ENCODE measurements around the gene RASA4. TPM values are rescaled to one million over a fixed set of nuclear protein-coding genes. Genes with fewer than 3 reads are reported as not detected.
"Not testable (repeated sequence)": the region's sequence is repeated elsewhere in the genome, so short reads cannot be mapped to it uniquely, and the experiment has no call there.

RASA4 gene
- total RNA-seq, 2 experiments from 2014 or later: 20.3 to 52.4 TPM

GRCh38 chr7:102550808-102551422 is 65.6 kb downstream of the RASA4 start, which contains the start of gene SPDYE2:
Gene SPDYE2, plus strand, starts transcription at chr7:102551226. Its CDS starts 2,030 bp downstream, at chr7:102553256.
- H3K4me1 ChIP-seq (ENCODE audit: insufficient read depth, low read length, poor library complexity, severe bottlenecking); H3K4me3 ChIP-seq (ENCODE audit: low read depth, low read length, poor library complexity, severe bottlenecking); DNase-seq (ENCODE audit: low spot score); POLR2A ChIA-PET; H3K4me2 ChIP-seq (ENCODE audit: low read length); BruUV-seq (replicated peaks); H3K9me2 ChIP-seq (ENCODE audit: insufficient read depth, low read length); H2AFZ ChIP-seq (ENCODE audit: low read length); CTCF ChIA-PET (ENCODE audit: unreplicated experiment); H4K20me1 ChIP-seq (ENCODE audit: insufficient read depth, low read length); intact Hi-C loops (cut with micrococcal nuclease; ENCODE audit: unreplicated experiment); H3K27ac ChIP-seq (ENCODE audit: low read depth, low read length, poor library complexity, severe bottlenecking); H3K79me2 ChIP-seq (ENCODE audit: insufficient read depth, low read depth, low read length); H3K9me3 ChIP-seq (ENCODE audit: low read length); H3K36me3 ChIP-seq (ENCODE audit: insufficient read depth, low read length): not testable (repeated sequence)

DNA sequence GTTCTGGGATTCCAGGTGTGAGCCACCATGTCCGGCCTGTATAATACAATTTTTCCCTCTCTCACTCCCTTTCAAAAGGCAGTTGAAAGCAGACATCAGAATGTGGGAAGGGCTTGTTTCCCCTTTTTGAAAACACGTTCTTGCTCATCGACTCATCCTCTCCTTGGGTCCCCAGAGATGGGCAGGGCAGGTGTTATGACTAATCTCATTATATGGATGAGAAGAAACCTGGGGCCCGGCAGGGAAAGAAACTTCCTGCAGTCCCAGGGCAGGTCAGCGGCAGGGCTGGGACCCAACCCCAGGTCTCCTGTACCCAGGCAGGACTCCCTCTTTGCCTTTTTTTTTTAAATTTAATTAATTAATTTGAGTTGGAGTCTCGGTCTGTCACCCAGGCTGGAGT is 70.2 kb downstream of the RASA4 start:
- H3K79me2 ChIP-seq (ENCODE audit: insufficient read depth, low read depth, low read length); H3K9me3 ChIP-seq (ENCODE audit: low read length); CTCF ChIA-PET (ENCODE audit: unreplicated experiment); intact Hi-C loops (cut with micrococcal nuclease; ENCODE audit: unreplicated experiment); H4K20me1 ChIP-seq (ENCODE audit: insufficient read depth, low read length); H3K36me3 ChIP-seq (ENCODE audit: insufficient read depth, low read length); H3K27ac ChIP-seq (ENCODE audit: low read depth, low read length, poor library complexity, severe bottlenecking); H3K9me2 ChIP-seq (ENCODE audit: insufficient read depth, low read length); H2AFZ ChIP-seq (ENCODE audit: low read length); POLR2A ChIA-PET; DNase-seq (ENCODE audit: low spot score); H3K4me1 ChIP-seq (ENCODE audit: insufficient read depth, low read length, poor library complexity, severe bottlenecking); H3K4me3 ChIP-seq (ENCODE audit: low read depth, low read length, poor library complexity, severe bottlenecking); H3K4me2 ChIP-seq (ENCODE audit: low read length): not testable (repeated sequence)
- BruUV-seq (replicated peaks): TSS peak; percentile 46

- H3K4me1 ChIP-seq (ENCODE audit: insufficient read depth, low read length, poor library complexity, severe bottlenecking); H3K79me2 ChIP-seq (ENCODE audit: insufficient read depth, low read depth, low read length); CTCF ChIA-PET (ENCODE audit: unreplicated experiment); DNase-seq (ENCODE audit: low spot score); H3K27ac ChIP-seq (ENCODE audit: low read depth, low read length, poor library complexity, severe bottlenecking); H3K4me2 ChIP-seq (ENCODE audit: low read length); H3K4me3 ChIP-seq (ENCODE audit: low read depth, low read length, poor library complexity, severe bottlenecking); BruUV-seq (replicated peaks); H4K20me1 ChIP-seq (ENCODE audit: insufficient read depth, low read length); H2AFZ ChIP-seq (ENCODE audit: low read length); POLR2A ChIA-PET; H3K9me3 ChIP-seq (ENCODE audit: low read length); H3K36me3 ChIP-seq (ENCODE audit: insufficient read depth, low read length); intact Hi-C loops (cut with micrococcal nuclease; ENCODE audit: unreplicated experiment); H3K9me2 ChIP-seq (ENCODE audit: insufficient read depth, low read length): not testable (repeated sequence)
Measured at GRCh38 chr7:102545288-102545687, 71.3 kb downstream of the RASA4 start.

DNA sequence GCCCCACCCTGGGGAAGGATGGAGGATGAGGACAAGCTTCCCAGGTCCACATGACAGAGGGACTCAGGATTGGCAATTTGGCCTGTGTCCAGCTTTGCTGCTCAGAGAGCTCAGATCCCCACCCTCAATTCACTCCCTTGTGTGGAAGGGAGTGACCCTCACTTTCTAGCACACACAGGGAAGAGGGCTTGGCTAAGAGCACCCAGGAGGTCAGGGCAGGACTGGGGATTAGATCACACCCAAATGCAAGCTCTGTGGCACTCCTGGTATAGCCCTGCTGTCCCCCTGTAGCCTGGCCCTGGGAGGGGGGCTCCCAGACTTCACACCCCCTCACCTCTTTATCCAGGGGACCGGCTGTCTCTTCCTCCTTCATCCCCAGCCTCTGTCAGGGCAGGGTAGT is 72.2 kb downstream of the RASA4 start:
- POLR2A ChIA-PET; intact Hi-C loops (cut with micrococcal nuclease; ENCODE audit: unreplicated experiment); DNase-seq (ENCODE audit: low spot score); H2AFZ ChIP-seq (ENCODE audit: low read length); H3K36me3 ChIP-seq (ENCODE audit: insufficient read depth, low read length); H3K9me3 ChIP-seq (ENCODE audit: low read length); H3K4me2 ChIP-seq (ENCODE audit: low read length); H3K4me1 ChIP-seq (ENCODE audit: insufficient read depth, low read length, poor library complexity, severe bottlenecking); CTCF ChIA-PET (ENCODE audit: unreplicated experiment); H3K4me3 ChIP-seq (ENCODE audit: low read depth, low read length, poor library complexity, severe bottlenecking); H3K9me2 ChIP-seq (ENCODE audit: insufficient read depth, low read length); H3K27ac ChIP-seq (ENCODE audit: low read depth, low read length, poor library complexity, severe bottlenecking); BruUV-seq (replicated peaks); H4K20me1 ChIP-seq (ENCODE audit: insufficient read depth, low read length); H3K79me2 ChIP-seq (ENCODE audit: insufficient read depth, low read depth, low read length): not testable (repeated sequence)

DNA sequence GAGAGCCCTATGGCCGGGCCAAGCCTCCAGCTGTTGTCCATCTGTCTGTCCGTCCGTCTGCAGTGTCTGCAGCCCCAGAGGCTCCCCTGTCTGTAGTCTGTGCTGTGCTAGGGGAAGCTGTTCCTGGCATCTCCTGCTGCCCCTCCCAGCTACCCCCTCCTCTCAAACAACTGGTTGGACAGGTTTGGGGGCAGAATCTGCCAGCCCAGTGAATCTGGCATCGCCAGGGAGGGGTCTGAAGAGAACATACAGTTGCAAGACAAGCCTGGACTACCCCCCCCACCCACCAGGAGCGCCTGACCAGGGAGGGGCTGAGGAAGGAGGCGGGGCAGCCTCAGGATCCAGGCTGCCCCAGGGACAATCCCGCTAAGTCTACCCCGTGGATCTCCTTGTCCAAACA is 73.0 kb downstream of the RASA4 start, which contains the start of gene UPK3BL2:
Gene UPK3BL2 (minus strand): TSS at position 101 of the 400 bp plus-strand sequence. CDS start 60 bp downstream, at position 41.
- H3K4me3 ChIP-seq (ENCODE audit: low read depth, low read length, poor library complexity, severe bottlenecking); H3K79me2 ChIP-seq (ENCODE audit: insufficient read depth, low read depth, low read length); H4K20me1 ChIP-seq (ENCODE audit: insufficient read depth, low read length); H3K4me1 ChIP-seq (ENCODE audit: insufficient read depth, low read length, poor library complexity, severe bottlenecking); intact Hi-C loops (cut with micrococcal nuclease; ENCODE audit: unreplicated experiment); H3K9me3 ChIP-seq (ENCODE audit: low read length); H3K4me2 ChIP-seq (ENCODE audit: low read length); DNase-seq (ENCODE audit: low spot score); POLR2A ChIA-PET; H2AFZ ChIP-seq (ENCODE audit: low read length); H3K27ac ChIP-seq (ENCODE audit: low read depth, low read length, poor library complexity, severe bottlenecking); H3K9me2 ChIP-seq (ENCODE audit: insufficient read depth, low read length); CTCF ChIA-PET (ENCODE audit: unreplicated experiment); H3K36me3 ChIP-seq (ENCODE audit: insufficient read depth, low read length); BruUV-seq (replicated peaks): not testable (repeated sequence)

DNA sequence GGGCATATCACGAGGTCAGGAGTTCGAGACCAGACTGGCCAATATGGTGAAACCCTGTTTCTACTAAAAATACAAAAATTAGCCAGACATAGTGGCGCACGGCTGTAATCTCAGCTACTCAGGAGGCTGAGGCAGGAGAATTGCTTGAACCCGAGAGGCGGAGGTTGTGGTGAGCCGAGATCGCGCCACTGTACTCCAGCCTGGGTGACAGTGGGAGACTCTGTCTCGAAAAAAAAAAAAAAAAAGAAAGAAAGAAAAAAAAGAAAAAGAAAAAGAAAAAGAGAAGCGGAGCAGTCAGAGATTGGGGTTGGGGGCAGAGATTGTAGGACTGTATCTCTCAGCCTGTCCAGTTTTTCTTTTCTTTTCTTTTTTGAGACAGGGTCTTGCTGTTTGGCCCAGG is 73.8 kb downstream of the RASA4 start:
- H3K79me2 ChIP-seq (ENCODE audit: insufficient read depth, low read depth, low read length); H3K9me2 ChIP-seq (ENCODE audit: insufficient read depth, low read length); H3K27ac ChIP-seq (ENCODE audit: low read depth, low read length, poor library complexity, severe bottlenecking); intact Hi-C loops (cut with micrococcal nuclease; ENCODE audit: unreplicated experiment); H3K4me1 ChIP-seq (ENCODE audit: insufficient read depth, low read length, poor library complexity, severe bottlenecking); H3K4me2 ChIP-seq (ENCODE audit: low read length); H3K4me3 ChIP-seq (ENCODE audit: low read depth, low read length, poor library complexity, severe bottlenecking); H3K36me3 ChIP-seq (ENCODE audit: insufficient read depth, low read length); POLR2A ChIA-PET; H4K20me1 ChIP-seq (ENCODE audit: insufficient read depth, low read length); CTCF ChIA-PET (ENCODE audit: unreplicated experiment); BruUV-seq (replicated peaks); DNase-seq (ENCODE audit: low spot score); H2AFZ ChIP-seq (ENCODE audit: low read length); H3K9me3 ChIP-seq (ENCODE audit: low read length): not testable (repeated sequence)

DNA sequence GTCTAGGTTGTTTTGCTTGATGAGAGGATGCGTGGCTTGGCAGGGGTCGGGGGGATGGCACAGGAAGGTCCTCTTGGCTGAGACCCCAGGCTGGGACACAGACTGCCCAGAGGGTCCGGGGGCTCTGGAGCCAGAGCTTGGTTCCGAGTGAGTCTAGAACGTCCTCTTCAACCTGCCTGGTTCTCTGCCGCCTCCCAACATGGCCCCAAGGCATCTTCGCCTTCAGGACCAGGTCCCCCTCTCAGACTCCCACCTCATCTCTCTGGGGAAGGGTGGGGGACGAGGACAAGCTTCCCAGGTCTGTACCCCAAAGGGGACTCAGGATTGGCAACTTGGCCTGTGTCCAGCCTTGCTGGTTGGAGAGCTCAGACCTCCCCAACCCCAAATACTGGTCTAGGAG is 74.5 kb downstream of the RASA4 start:
- POLR2A ChIA-PET; CTCF ChIA-PET (ENCODE audit: unreplicated experiment); H3K4me2 ChIP-seq (ENCODE audit: low read length); H3K36me3 ChIP-seq (ENCODE audit: insufficient read depth, low read length); H4K20me1 ChIP-seq (ENCODE audit: insufficient read depth, low read length); H3K4me1 ChIP-seq (ENCODE audit: insufficient read depth, low read length, poor library complexity, severe bottlenecking); H3K9me3 ChIP-seq (ENCODE audit: low read length); BruUV-seq (replicated peaks); intact Hi-C loops (cut with micrococcal nuclease; ENCODE audit: unreplicated experiment); H3K79me2 ChIP-seq (ENCODE audit: insufficient read depth, low read depth, low read length); H3K27ac ChIP-seq (ENCODE audit: low read depth, low read length, poor library complexity, severe bottlenecking); H2AFZ ChIP-seq (ENCODE audit: low read length); H3K4me3 ChIP-seq (ENCODE audit: low read depth, low read length, poor library complexity, severe bottlenecking); H3K9me2 ChIP-seq (ENCODE audit: insufficient read depth, low read length); DNase-seq (ENCODE audit: low spot score): not testable (repeated sequence)
